ENCODE results near the gene ZNF33B. TPM values are rescaled to one million over a fixed set of nuclear protein-coding genes. Genes with fewer than 3 reads are reported as not detected.

ZNF33B gene
- polyA plus RNA-seq, 1 donor = 48.5 TPM

DNA sequence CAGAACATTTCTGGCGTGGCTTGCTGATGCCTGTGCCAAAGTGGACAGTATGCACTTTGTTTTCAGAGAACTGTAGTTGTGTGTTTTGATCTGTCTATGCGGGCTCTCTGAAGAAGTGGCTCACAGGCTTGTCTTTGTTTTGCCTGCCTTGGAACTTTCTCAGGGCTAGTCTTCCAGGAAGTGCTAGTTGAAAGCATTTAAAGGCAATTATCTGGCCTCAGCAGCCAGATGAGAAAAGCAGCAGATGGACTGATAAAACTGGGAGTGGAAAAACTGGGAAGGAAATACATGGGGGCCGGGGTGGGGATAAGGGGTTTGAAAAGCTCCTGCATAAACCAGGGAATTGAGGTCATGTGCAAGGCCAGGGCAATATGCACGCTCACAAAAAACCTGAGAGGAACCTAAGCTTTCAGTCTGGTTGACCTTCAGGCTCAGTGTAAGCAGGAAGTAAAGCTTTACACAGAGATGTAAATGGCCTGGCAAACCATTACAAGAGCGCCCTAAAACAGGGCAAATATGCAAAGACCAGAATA is 94.5 kb downstream of the ZNF33B start:
- no peak overlapping the region for H3K27ac ChIP-seq (ENCODE audit: low read length)
- peaks cover 21% of the 10 kb centered on the region for H3K9me3 ChIP-seq (ENCODE audit: control insufficient read depth, low read depth, low read length)
- WGBS (ENCODE audit: insufficient coverage, low lambda C conversion rate) = 100% methylated on average over 1 of the region's 5 CpGs
- no peaks in the 10 kb centered on the region for H3K27me3 ChIP-seq (ENCODE audit: control insufficient read depth, insufficient read depth, low read length)
- no peak for DNase-seq
- H3K36me3 ChIP-seq (ENCODE audit: control insufficient read depth, insufficient read depth, low read length) = peaks cover 8% of the 10 kb centered on the region
- no peaks in the 10 kb centered on the region for H3K4me1 ChIP-seq (ENCODE audit: control insufficient read depth, insufficient read depth, low read length)
- no peak overlapping the region for H3K4me3 ChIP-seq (ENCODE audit: low read length)

Other genes starting within 250 kb of the ZNF33B start
- gene BMS1, start 144.2 kb upstream of the ZNF33B start, polyA plus RNA-seq = 16.2 TPM

All from large intestine (tissue), 3 donors.